Subcutaneous abdominal adipose tissue (tissue), 5 donors: ENCODE data around the gene GALNT12.

ENCODE experiments used
- H3K27ac ChIP-seq: one replicate; pipeline ENCODE4 v1.7.0; 2013; ENCODE audit warnings: low read depth, mild to moderate bottlenecking, inconsistent platforms, low read length, moderate library complexity
- H3K27me3 ChIP-seq, 5 donors: one replicate each; pipeline ENCODE4 v1.7.0; 2013; ENCODE audit warnings: low read length in 5 of 5, inconsistent platforms in 1 of 5; ENCODE audit not compliant: control insufficient read depth in 5 of 5, insufficient read depth in 4 of 5
- H3K36me3 ChIP-seq, 5 donors: one replicate each; pipeline ENCODE4 v1.7.0; 2013; ENCODE audit warnings: low read length in 5 of 5; ENCODE audit not compliant: control insufficient read depth in 5 of 5, insufficient read depth in 5 of 5
- H3K4me1 ChIP-seq, 5 donors: one replicate each; pipeline ENCODE4 v1.7.0; 2013; ENCODE audit warnings: low read length in 5 of 5, mild to moderate bottlenecking in 3 of 5, moderate library complexity in 1 of 5; ENCODE audit not compliant: control insufficient read depth in 5 of 5, insufficient read depth in 5 of 5
- H3K4me3 ChIP-seq, 5 donors: one replicate each; pipeline ENCODE4 v1.7.0; 2013; ENCODE audit warnings: low read length in 5 of 5, low read depth in 1 of 5
- H3K9ac ChIP-seq, 5 donors: one replicate each; pipeline ENCODE4 v1.7.0; 2013; ENCODE audit warnings: low read length in 5 of 5, mild to moderate bottlenecking in 4 of 5, moderate library complexity in 3 of 5
- H3K9me3 ChIP-seq, 5 donors: one replicate each; pipeline ENCODE4 v1.7.0; 2013; ENCODE audit warnings: low read length in 5 of 5; ENCODE audit not compliant: control insufficient read depth in 5 of 5
- donor health status: healthy.
- donor health status: healthy.
- donor health status: healthy.
- donor health status: healthy.
- donor health status: healthy.

The GALNT12 gene

GRCh38 chr9:98874721-98875255 lies 67.3 kb downstream of the GALNT12 start:
- Histone ChIP-seq H3K9me3 (no peaks in the 10 kb centered on the region), H3K27me3 (no peaks in the 10 kb centered on the region), H3K36me3 (no peaks in the 10 kb centered on the region), H3K4me1 (peaks cover 12 to 49% (median 46%) of the 10 kb centered on the region in 5 donors), H3K9ac (no peak overlapping the region), H3K4me3 (no peak overlapping the region), H3K27ac (no peak overlapping the region)

GRCh38 chr9:98875536-98875935 lies 68.1 kb downstream of the GALNT12 start:
- Histone ChIP-seq H3K27ac (no peak overlapping the region), H3K27me3 (no peaks in the 10 kb centered on the region), H3K4me1 (peaks cover 13 to 50% (median 47%) of the 10 kb centered on the region in 5 donors), H3K36me3 (no peaks in the 10 kb centered on the region), H3K9me3 (no peaks in the 10 kb centered on the region), H3K4me3 (no peak overlapping the region), H3K9ac (no peak overlapping the region)

GRCh38 chr9:98877311-98877710 lies 69.8 kb downstream of the GALNT12 start:
- Histone ChIP-seq H3K27ac (no peak overlapping the region), H3K4me1 (peaks cover 16 to 62% (median 48%) of the 10 kb centered on the region in 5 donors), H3K36me3 (no peaks in the 10 kb centered on the region), H3K4me3 (no peak overlapping the region), H3K27me3 (no peaks in the 10 kb centered on the region), H3K9me3 (no peaks in the 10 kb centered on the region), H3K9ac (no peak overlapping the region)

GRCh38 chr9:98879094-98879962 lies 71.9 kb downstream of the GALNT12 start:
- Histone ChIP-seq H3K9ac (no peak overlapping the region), H3K4me1 (peaks cover 20 to 57% (median 45%) of the 10 kb centered on the region in 5 donors), H3K27me3 (no peaks in the 10 kb centered on the region), H3K9me3 (no peaks in the 10 kb centered on the region), H3K36me3 (no peaks in the 10 kb centered on the region), H3K27ac (peak overlapping the region; percentile 56), H3K4me3 (no peak overlapping the region)

GRCh38 chr9:98879963-98880310 lies 72.5 kb downstream of the GALNT12 start:
- no peaks in the 10 kb centered on the region for H3K9me3 ChIP-seq
- no peak overlapping the region for H3K4me3 ChIP-seq
- peak overlapping the region in 2 of 5 donors; percentile 45 to 48 for H3K9ac ChIP-seq
- H3K27me3 ChIP-seq = no peaks in the 10 kb centered on the region
- peaks cover 20 to 59% (median 44%) of the 10 kb centered on the region in 5 donors for H3K4me1 ChIP-seq
- peak overlapping the region; percentile 56 for H3K27ac ChIP-seq
- no peaks in the 10 kb centered on the region for H3K36me3 ChIP-seq

GRCh38 chr9:98880311-98881015 lies 73.0 kb downstream of the GALNT12 start:
- H3K9ac ChIP-seq = peak overlapping the region in 2 of 5 donors; percentile 45 to 48
- H3K27me3 ChIP-seq = no peaks in the 10 kb centered on the region
- H3K27ac ChIP-seq = peak overlapping the region; percentile 56
- no peaks in the 10 kb centered on the region for H3K9me3 ChIP-seq
- H3K4me3 ChIP-seq = no peak overlapping the region
- peaks cover 20 to 62% (median 43%) of the 10 kb centered on the region in 5 donors for H3K4me1 ChIP-seq
- H3K36me3 ChIP-seq = no peaks in the 10 kb centered on the region

GRCh38 chr9:98881356-98881755 lies 73.9 kb downstream of the GALNT12 start:
- Histone ChIP-seq H3K9me3 (no peaks in the 10 kb centered on the region), H3K4me1 (peaks cover 20 to 71% (median 47%) of the 10 kb centered on the region in 5 donors), H3K9ac (no peak overlapping the region), H3K36me3 (no peaks in the 10 kb centered on the region), H3K27me3 (no peaks in the 10 kb centered on the region), H3K4me3 (no peak overlapping the region), H3K27ac (no peak overlapping the region)

- Histone ChIP-seq H3K36me3 (no peaks in the 10 kb centered on the region), H3K9ac (peak overlapping the region in 2 of 5 donors; percentile 1 to 21), H3K27me3 (no peaks in the 10 kb centered on the region), H3K27ac (peak overlapping the region; percentile 65), H3K4me3 (no peak overlapping the region), H3K9me3 (no peaks in the 10 kb centered on the region), H3K4me1 (peaks cover 22 to 76% (median 53%) of the 10 kb centered on the region in 5 donors)
These were observed 74.5 kb downstream of the GALNT12 start for GRCh38 chr9:98881836-98882568.

- Histone ChIP-seq H3K36me3 (no peaks in the 10 kb centered on the region), H3K4me3 (no peak overlapping the region), H3K4me1 (peaks cover 25 to 79% (median 54%) of the 10 kb centered on the region in 5 donors), H3K9me3 (no peaks in the 10 kb centered on the region), H3K27ac (peak overlapping the region; percentile 65), H3K27me3 (no peaks in the 10 kb centered on the region), H3K9ac (peak overlapping the region in 2 of 5 donors; percentile 21 to 33)
These were observed 75.1 kb downstream of the GALNT12 start for GRCh38 chr9:98882569-98882923.
